GM18868 (cell line): ENCODE results near the gene PSMD12.
A peak's percentile ranks its signal among the peaks of the same experiment; 100 is the strongest.
"Not testable (repeated sequence)": the region's sequence is repeated elsewhere in the genome, so short reads cannot be mapped to it uniquely, and the experiment has no call there.

Source experiments
- ATAC-seq: cut with Tn5 transposase; IDR thresholded peaks from one replicate; pipeline ENCODE4 v1.9.1; 2021; ENCODE audit warnings: mild to moderate bottlenecking, moderate library complexity; ENCODE audit not compliant: unreplicated experiment

Gene PSMD12

DNA sequence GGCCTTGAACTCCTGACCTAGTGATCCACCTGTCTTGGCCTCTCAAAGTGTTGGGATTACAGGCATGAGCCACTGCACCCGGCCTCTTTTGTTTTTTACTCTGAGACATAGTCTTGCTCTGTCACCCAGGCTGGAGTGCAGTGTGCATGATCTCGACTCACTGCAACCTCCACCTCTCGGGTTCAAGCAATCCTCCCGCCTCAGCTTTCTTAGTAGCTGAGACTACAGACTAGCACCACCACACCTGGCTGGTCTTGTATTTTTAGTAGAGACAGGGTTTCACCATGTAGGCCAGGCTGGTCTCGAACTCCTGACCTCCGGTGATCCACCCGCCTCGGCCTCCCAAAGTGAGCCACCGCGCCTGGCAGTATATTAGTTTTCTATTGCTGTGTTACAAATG, 22.2 kb upstream of the PSMD12 start:
- ATAC-seq: not testable (repeated sequence)

DNA sequence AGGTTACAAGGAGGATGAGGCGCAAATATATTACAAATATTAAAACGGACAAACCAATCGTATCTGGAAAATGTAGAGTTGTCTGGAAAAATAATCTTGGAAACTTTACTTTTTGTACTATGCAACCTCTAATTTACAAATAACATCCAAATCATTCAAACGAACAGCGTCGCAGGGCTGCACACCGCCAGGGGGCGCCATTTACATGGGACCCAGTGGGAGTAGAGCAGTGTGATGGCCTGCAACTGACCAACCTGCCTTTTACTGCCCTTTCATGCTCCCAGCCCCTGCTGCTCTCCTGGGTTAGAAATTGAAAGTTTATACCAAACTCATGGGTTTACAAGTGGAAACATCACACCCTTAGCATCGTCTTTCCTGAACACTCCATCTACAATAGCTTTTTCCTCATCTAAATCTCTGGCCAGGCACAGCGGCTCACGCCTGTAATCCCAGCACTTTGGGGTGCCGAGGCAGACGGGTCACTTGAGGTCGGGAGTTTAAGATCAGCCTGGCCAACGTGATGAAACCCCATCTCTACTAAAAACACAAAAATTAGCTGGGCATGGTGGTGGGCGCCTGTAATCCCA, 20.7 kb upstream of the PSMD12 start:
- ATAC-seq: no peak

DNA sequence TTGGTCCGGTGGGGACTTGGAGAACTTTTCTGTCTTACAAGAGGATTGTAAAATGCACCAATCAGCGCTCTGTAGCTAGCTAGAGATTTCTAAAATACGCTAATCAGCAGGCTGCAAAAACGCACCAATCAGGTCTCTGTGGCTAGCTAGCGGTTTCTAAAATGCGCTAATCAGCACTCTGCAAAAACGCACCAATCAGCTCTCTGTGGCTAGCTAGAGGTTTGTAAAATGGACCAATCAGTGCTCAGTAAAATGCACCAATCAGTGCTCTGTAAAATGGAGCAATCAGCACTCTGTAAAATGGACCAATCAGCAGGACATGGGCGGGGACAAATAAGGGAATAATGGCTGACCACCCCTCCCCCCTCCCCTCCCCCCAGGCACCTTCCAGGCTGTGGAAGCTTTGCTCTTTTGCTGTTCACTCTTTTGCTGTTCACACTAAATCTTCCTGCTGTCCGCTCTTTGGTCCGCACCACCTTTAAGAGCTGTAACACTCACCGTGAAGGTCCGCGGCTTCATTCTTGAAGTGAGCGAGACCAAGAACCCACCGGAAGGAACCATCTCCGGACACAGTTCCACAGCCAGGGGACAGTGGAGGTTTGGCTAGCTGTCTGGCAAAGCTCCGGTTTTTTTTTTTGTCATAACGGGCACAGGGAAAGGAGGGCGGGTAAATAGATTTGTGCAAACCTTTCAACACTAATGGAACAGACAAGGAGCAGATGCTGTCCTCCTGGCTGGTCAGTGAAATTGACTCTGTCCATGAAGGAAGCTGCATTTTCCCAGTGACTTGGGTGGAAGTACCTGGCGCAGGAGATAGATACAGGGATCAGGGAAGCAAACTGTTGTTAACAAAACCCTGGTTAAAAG, 19.0 kb upstream of the PSMD12 start:
- no peak for ATAC-seq

DNA sequence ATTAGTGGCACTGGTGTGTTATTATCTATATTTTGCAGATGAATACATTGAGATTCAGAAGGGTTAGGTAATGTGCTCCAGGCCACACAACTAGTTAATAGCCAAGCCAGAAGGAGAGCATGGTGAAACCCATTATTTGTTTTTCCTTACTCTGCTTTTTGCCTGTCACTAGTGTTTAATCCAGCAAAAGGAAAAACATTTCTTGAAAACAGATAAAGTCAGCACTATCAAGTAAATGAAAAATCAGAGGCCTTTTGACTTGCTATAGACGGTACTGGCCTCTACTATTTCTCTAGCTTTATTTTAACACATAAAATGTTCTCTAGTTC, 15.5 kb upstream of the PSMD12 start:
- no peak for ATAC-seq

DNA sequence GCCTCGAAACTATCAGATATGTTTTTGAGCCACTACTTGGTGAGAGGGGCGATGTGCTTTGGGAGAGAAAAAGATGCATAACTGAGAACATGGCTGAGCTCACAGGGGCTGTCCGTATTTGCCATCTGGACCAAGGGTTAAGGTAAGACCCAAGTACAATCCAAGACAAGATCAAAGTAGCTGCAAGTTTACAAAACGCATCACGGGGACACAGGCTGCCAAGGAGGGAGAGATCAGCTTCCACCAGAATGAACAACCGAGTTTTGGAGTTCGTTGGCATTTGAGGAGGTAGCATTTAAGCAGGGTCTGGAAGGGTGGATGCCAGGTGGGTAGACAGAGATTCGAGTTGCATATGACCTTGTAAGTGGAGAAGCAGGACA, 12.9 kb upstream of the PSMD12 start:
- no peak for ATAC-seq

DNA sequence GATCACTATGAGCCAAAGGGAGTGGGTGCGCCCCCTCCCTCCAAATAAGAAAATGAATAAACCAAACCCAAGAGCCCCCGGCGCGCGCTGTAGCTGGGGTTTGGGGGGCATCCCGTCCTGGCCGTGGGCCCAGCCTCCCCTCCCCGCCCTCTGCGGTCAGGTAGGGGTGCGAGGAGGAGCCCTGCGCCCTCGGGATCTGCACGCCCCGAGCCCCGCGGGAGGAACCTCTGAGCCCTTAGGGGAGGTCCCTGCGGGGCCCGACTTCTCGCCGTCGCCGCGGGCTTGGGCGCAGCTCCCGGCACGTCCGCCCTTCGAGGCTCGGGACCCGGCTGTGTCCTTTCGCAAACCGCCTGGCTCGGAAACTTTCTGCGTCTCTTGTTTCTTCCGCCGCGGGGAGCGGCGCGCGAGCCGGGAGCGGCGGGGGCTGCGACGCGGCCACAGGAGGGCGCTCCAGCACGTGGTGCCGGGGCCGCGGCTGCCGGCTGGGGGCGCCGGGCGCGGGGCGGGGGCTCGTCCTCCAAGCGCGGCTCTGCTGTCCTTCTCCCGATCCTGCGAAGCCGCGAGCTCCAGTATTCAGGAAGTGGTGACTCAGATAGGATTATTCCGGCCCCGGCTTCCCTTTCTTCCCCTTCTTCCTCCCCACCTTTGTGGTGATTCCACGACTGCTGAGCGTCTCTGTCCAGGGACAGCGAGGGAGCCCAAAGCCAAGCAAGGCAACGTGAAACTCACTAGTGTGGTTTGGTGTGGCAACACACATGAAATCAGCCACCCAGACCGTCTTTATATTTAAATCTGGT, 12.3 kb upstream of the PSMD12 start:
- ATAC-seq: peak; percentile 38

DNA sequence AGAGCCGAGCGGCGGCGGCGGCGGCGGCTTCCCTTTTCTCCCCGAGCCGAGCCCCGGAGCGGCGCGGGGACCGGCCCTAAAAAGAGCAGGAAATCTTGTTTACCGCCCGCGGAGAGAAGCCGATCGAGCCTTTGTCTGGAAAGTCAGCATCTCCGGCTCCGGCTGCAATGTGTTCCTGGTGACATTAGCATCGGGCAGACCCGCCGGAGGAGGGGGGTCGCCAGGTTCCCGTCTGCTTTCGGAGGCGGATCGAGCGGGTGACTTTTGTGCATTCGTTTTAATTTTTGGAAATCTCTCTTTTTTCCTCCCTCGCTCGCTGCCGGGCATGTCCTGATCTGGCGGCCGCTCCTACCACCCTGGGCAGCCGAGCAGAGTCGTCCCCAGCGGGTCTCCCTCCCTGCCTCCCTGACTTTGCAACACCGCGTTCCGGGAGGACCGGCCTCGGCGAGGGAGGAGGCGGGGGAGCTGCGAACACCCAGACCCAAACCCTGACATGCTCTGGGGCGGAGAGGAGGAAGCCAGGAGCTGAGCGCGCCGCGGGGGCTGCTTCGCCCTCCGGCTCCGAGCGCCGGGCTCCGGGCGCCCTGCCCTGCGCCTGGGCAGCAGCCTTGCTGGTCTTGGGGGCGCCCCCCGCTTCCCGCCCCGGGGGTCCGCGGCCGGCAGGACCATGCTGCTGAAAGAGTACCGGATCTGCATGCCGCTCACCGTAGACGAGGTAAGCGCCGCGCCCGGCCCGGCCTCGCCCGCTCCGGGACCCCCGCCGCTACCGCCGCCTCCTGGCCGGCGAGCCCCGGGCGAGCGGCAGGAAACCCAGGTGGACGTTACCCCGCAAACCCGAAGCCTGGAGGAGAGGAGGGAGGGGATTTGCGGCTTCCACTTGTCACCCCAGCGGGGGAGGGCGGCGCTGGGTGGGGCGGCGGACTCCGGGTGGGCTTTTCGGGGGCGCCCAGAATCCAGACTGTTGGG, 11.4 kb upstream of the PSMD12 start:
- peak; percentile 17 for ATAC-seq

GRCh38 chr17:67376737-67377487, 10.5 kb upstream of the PSMD12 start, which contains the start of gene PITPNC1:
Gene PITPNC1 (plus strand): TSS chr17:67377281.
- peak; percentile 69 for ATAC-seq

DNA sequence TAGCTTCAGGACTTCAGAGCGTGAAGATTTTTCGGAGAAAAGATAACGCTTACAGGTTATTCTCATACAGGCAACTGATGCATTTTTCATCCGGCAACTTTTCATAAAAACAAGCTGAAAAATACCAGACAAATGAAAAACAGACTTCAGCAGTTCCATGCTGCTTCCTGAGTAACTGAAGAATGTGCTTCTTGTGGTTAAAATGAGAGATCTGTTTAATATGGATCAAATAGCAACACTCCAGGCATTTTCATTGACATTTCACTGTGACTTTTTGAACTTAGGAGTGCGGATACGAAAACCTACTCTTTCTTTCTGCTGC, 10.0 kb upstream of the PSMD12 start:
- ATAC-seq: no peak

GRCh38 chr17:67375716-67376115, 9.3 kb upstream of the PSMD12 start:
- no peak for ATAC-seq

DNA sequence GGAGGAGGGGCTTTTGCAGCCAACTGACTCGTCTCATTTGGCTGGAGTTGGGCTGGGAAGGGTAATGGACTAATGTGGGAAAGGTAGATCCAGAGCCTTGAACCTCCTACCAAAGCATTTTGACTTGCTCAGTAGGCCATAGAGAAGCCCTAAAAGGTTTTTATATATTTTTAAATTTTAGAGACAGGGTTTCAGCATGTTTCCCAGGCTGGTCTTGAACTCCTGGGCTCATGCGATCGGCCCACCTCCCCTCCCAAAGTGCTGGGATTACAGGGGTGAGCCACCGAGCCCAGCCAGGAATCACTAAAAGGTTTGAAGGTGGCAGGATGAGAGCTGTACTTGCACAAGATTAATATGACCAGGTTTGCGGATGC, 8.7 kb upstream of the PSMD12 start:
- ATAC-seq: no peak

DNA sequence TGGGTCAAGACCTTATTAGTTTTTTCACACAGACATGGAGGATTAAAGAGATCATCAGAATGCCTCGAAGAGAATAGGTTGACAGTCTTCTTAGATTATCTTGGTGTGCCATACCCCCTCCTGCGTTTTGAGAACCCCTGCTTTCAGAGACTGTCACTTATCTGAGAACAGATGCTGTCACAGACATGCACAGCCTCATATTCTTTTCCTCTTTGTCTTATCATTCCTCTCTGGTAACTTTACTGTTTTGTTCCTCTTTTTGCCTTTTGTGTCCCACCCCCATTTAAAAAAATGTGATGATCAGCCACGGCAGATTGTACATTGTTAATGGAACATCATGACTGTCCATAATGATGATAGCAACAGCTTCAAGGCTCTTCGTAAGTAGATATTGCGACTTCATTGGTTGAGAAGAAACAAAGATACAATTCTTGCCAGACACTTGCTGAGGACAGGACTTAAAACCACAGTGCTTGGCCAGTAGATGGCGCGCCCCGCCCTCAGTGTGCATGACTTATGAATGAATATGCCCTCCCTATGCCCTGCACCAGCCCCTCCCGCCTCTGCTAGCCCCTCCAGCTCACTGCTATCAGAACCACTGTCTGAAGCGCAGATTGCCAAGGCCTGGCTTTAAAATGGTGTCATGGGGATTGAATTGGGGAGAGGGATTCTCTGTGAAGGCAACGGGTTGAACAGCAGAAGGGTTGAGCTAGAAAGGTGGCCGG, 8.1 kb upstream of the PSMD12 start:
- ATAC-seq: peak; percentile 47

GRCh38 chr17:67372751-67373150, 6.4 kb upstream of the PSMD12 start:
- no peak for ATAC-seq

GRCh38 chr17:67369676-67370075, 3.3 kb upstream of the PSMD12 start:
- no peak for ATAC-seq

DNA sequence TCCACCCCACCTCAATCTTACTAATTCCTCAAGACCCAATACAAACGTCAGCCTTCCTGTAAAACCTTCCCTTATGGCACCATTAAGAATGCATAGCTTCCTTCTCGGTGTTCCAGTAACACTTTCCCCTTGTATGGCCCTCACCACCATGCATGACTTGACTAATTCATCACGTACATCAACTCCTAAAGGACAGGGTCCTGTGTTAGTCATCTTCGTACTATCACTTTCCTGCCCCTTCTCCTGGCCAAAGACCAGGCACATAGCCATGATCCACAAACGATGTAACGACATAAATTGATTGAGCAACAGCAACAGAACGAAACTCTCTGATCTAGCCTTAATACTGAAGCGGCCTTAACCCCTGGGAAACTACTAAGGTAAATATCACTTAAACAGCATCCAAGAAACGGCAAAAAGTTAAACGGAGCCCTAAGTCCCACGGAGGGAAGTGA, 612 bp downstream of the PSMD12 start:
- ATAC-seq: no peak

GRCh38 chr17:67364847-67365737, 1.3 kb downstream of the PSMD12 start:
- no peak for ATAC-seq

DNA sequence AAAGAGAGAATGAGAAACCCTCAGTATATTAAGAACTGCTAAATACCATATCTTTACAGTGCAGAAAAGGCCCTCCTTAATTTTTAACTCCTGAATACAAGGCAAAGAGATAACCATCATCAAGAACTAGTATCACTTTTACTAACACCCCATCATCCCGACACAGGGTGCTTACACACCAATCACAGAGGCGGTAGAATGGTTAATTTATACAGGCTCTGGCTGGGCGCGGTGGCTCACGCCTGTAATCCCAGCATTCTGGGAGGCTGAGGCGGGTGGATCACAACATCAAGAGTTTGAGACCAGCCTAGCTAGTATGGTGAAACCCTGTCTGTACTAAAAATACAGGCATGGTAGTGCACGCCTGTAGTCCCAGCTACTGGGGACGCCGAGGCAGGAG, 4.2 kb downstream of the PSMD12 start:
- ATAC-seq: no peak

- ATAC-seq: no peak
Observed at GRCh38 chr17:67360880-67361279, 5.5 kb downstream of the PSMD12 start.
